SH-SY5Y (cell line): ENCODE measurements around the gene RNF121.

Experiments used
- GATA2 ChIP-seq: IDR thresholded peaks from 2 replicates; pipeline ENCODE4 v1.6.1; 2011; ENCODE audit warnings: mild to moderate bottlenecking, low read depth, low read length
- GATA3 ChIP-seq: IDR thresholded peaks from 2 replicates; pipeline ENCODE4 v1.6.1; 2011; ENCODE audit warnings: low read depth, mild to moderate bottlenecking, low read length, moderate library complexity

DNA sequence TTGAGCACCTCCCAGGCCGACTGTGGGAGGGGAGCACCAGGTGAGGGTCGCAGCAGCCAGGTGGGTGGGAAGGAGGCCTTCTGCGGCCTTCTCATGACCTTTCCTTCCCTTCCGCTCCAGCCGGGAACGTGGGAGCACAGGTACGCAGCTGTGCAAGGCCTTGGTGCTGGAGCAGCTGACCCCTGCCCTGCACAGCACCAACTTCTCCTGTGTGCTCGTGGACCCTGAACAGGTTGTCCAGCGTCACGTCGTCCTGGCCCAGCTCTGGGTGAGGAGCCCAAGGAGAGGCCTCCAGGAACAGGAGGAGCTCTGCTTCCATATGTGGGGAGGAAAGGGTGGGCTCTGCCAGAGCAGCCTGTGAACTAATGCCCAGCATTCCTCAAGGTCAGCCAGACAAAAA is 72.4 kb downstream of the RNF121 start:
- TF ChIP-seq GATA2 (no peak), GATA3 (no peak)
